ENCODE data around the gene LMNTD1.
"Not testable (repeated sequence)": the region's sequence is repeated elsewhere in the genome, so short reads cannot be mapped to it uniquely, and the experiment has no call there.

Gene LMNTD1

DNA sequence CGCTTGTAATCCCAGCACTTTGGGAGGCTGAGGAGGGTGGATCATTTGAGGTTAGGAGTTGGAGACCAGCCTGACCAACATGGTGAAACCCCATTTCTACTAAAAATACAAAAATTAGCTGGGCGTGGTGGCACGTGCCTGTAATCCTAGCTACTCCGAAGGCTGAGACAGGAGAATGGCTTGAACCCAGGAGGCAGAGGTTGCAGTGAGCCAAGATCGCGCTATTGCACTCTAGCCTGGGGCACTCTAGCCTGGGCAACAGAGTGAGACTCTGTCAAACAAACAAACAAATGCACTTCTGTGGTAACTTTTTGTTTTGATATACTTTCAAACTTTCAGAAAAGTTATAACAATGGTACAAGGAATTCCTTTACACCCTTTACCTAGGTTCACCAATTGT lies 126.3 kb downstream of the LMNTD1 start:
- FAIRE-seq = not testable (repeated sequence)
